Mesothelial cell of epicardium (in vitro differentiated cells): ENCODE results near the gene SLC39A3. TPM values are rescaled to one million over a fixed set of nuclear protein-coding genes. Genes with fewer than 3 reads are reported as not detected.
A peak's percentile ranks its signal among the peaks of the same experiment; 100 is the strongest.

Experiments
- DNase-seq, 2 experiments: peaks; one replicate each; pipeline ENCODE4 v3.0.0; 2021; ENCODE audit warnings: low spot score in 2 of 2; ENCODE audit not compliant: unreplicated experiment in 2 of 2
- H3K27ac Mint-ChIP-seq: 2 replicates; pipeline ENCODE4 v1.8.0; 2021; ENCODE audit warnings: mixed read lengths
- H3K27me3 Mint-ChIP-seq: 2 replicates; pipeline ENCODE4 v1.8.0; 2021; ENCODE audit warnings: low read depth, mixed read lengths
- H3K36me3 Mint-ChIP-seq: 2 replicates; pipeline ENCODE4 v1.8.0; 2021; ENCODE audit warnings: mixed read lengths
- H3K4me1 Mint-ChIP-seq: 2 replicates; pipeline ENCODE4 v1.8.0; 2021; ENCODE audit warnings: mixed read lengths
- H3K4me3 Mint-ChIP-seq: 2 replicates; pipeline ENCODE4 v1.8.0; 2021; ENCODE audit warnings: mild to moderate bottlenecking, moderate library complexity, mixed read lengths
- H3K9me3 Mint-ChIP-seq: 2 replicates; pipeline ENCODE4 v1.8.0; 2021; ENCODE audit warnings: mixed read lengths
- total RNA-seq: library from RNA; stranded (reverse); gene quantifications from 3 replicates; pipeline ENCODE4 v1.2.1, GENCODE V29; 2021
- TF ChIP-seq, protein P1 (sequence below): fragments of 200-600 bp; sonication (generic); IDR thresholded peaks from one replicate; pipeline ENCODE4 v1.5.0; 2021; ENCODE audit warnings: antibody characterized with exemption; ENCODE audit not compliant: unreplicated experiment

Gene SLC39A3
- total RNA-seq, 1 donor from 2014 or later: 28.8 TPM

GRCh38 chr19:2750808-2751437 lies 11.1 kb upstream of the SLC39A3 start:
- TF ChIP-seq, protein P1, sequence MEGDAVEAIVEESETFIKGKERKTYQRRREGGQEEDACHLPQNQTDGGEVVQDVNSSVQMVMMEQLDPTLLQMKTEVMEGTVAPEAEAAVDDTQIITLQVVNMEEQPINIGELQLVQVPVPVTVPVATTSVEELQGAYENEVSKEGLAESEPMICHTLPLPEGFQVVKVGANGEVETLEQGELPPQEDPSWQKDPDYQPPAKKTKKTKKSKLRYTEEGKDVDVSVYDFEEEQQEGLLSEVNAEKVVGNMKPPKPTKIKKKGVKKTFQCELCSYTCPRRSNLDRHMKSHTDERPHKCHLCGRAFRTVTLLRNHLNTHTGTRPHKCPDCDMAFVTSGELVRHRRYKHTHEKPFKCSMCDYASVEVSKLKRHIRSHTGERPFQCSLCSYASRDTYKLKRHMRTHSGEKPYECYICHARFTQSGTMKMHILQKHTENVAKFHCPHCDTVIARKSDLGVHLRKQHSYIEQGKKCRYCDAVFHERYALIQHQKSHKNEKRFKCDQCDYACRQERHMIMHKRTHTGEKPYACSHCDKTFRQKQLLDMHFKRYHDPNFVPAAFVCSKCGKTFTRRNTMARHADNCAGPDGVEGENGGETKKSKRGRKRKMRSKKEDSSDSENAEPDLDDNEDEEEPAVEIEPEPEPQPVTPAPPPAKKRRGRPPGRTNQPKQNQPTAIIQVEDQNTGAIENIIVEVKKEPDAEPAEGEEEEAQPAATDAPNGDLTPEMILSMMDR: no peak
- H3K4me1 Mint-ChIP-seq: no peaks in the 10 kb centered on the region
- H3K4me3 Mint-ChIP-seq: no peak overlapping the region
- no peak for DNase-seq
- H3K27ac Mint-ChIP-seq: no peak overlapping the region
- peaks cover 3% of the 10 kb centered on the region for H3K36me3 Mint-ChIP-seq
- H3K27me3 Mint-ChIP-seq: peaks cover 15% of the 10 kb centered on the region
- H3K9me3 Mint-ChIP-seq: no peaks in the 10 kb centered on the region

GRCh38 chr19:2747349-2747748 lies 7.5 kb upstream of the SLC39A3 start:
- Mint-ChIP-seq H3K9me3 (no peaks in the 10 kb centered on the region), H3K27ac (no peak overlapping the region), H3K4me3 (no peak overlapping the region), H3K36me3 (no peaks in the 10 kb centered on the region), H3K27me3 (peaks cover 30% of the 10 kb centered on the region), H3K4me1 (no peaks in the 10 kb centered on the region)
- TF ChIP-seq, protein P1: no peak
- DNase-seq: no peak

DNA sequence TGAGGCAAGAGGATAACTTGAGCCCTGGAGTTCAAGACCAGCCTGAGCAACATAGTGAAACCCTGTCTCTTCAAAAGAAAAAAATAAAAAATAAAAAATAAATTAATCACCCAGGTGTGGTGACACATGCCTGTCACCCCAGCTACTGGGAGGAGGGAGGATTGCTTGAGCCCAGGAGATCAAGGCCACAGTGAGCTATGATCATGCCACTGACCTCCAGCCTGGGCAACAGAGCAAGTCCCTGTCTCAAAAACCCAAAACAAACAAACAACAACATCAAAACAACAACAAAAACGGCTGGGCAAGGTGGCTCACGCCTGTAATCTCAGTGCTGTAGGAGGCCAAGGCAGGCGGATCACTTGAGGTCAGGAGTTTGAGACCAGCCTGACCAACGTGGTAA lies 4.3 kb upstream of the SLC39A3 start:
- TF ChIP-seq, protein P1: no peak
- no peak overlapping the region for H3K27ac Mint-ChIP-seq
- no peaks in the 10 kb centered on the region for H3K36me3 Mint-ChIP-seq
- no peak for DNase-seq
- H3K9me3 Mint-ChIP-seq: no peaks in the 10 kb centered on the region
- H3K4me1 Mint-ChIP-seq: peaks cover 5% of the 10 kb centered on the region
- H3K27me3 Mint-ChIP-seq: peaks cover 31% of the 10 kb centered on the region
- no peak overlapping the region for H3K4me3 Mint-ChIP-seq

- H3K4me1 Mint-ChIP-seq: peaks cover 7% of the 10 kb centered on the region
- TF ChIP-seq, protein P1: no peak
- DNase-seq: no peak
- H3K4me3 Mint-ChIP-seq: no peak overlapping the region
- H3K9me3 Mint-ChIP-seq: no peaks in the 10 kb centered on the region
- no peak overlapping the region for H3K27ac Mint-ChIP-seq
- no peaks in the 10 kb centered on the region for H3K36me3 Mint-ChIP-seq
- H3K27me3 Mint-ChIP-seq: peaks cover 29% of the 10 kb centered on the region
Measured at GRCh38 chr19:2743099-2743498, 3.3 kb upstream of the SLC39A3 start.

DNA sequence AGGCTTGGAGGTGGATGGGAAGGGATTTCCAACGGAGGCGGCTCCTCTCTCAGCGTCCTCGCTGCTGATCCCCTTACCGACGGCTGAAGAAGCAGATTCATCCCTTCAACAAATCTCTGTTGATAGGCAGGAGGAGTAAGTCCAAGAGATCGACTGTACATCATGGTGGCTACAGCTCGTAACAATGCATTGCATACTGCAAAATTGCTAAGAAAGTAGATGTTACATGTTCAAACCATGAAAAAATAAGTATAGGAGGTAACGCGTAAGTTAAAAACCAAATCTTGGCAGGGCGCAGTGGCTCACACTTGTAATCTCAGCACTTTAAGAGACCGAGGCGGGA lies 468 bp upstream of the SLC39A3 start:
- peaks cover 7% of the 10 kb centered on the region for H3K4me1 Mint-ChIP-seq
- H3K4me3 Mint-ChIP-seq: peak overlapping the region; percentile 77
- no peak for DNase-seq
- H3K27me3 Mint-ChIP-seq: peaks cover 16% of the 10 kb centered on the region
- H3K27ac Mint-ChIP-seq: peak overlapping the region; percentile 59
- TF ChIP-seq, protein P1: no peak
- peaks cover 16% of the 10 kb centered on the region for H3K36me3 Mint-ChIP-seq
- no peaks in the 10 kb centered on the region for H3K9me3 Mint-ChIP-seq
